ENCODE measurements around the gene ELSPBP1. TPM values are rescaled to one million over a fixed set of nuclear protein-coding genes. Genes with fewer than 3 reads are reported as not detected.

Gene ELSPBP1
- total and polyA plus RNA-seq, 2 experiments from 2014 or later: not detected

GRCh38 chr19:48036765-48037164, 42.3 kb downstream of the ELSPBP1 start:
- DNase-seq (ENCODE audit: low spot score): no peak
- H3K27me3 Mint-ChIP-seq (ENCODE audit: insufficient read depth, low read depth, poor library complexity): peaks cover 9% of the 10 kb centered on the region
- peaks cover 25% of the 10 kb centered on the region for H3K9me3 Mint-ChIP-seq
- Histone ChIP-seq H3K27me3 (ENCODE audit: insufficient read depth) (no peaks in the 10 kb centered on the region), H3K4me3 (no peak overlapping the region), H3K4me2 (no peak overlapping the region), H3K36me3 (ENCODE audit: insufficient read depth) (no peaks in the 10 kb centered on the region), H4K20me1 (replicated peaks; ENCODE audit: insufficient read depth) (no peaks in the 10 kb centered on the region), H3K4me1 (ENCODE audit: insufficient read depth) (no peaks in the 10 kb centered on the region), H2AFZ (no peak overlapping the region), H3K79me2 (replicated peaks; ENCODE audit: insufficient read depth) (no peaks in the 10 kb centered on the region), H3K27ac (ENCODE audit: low read depth) (no peak overlapping the region), H3K9me2 (ENCODE audit: insufficient read depth) (peaks cover 6% of the 10 kb centered on the region), H3F3A (replicated peaks; ENCODE audit: low read depth) (no peaks in the 10 kb centered on the region)
- no peaks in the 10 kb centered on the region for H3K4me1 Mint-ChIP-seq
- no peak for TF ChIP-seq EZH2phosphoT487 (IDR thresholded peaks at IDR 0.05; ENCODE audit: unreplicated experiment)
- no peak for TF ChIP-seq EZH2 (IDR thresholded peaks at IDR 0.05; ENCODE audit: low read depth, unreplicated experiment)
- no peak for TF ChIP-seq POLR2AphosphoS5 (IDR thresholded peaks at IDR 0.05; ENCODE audit: low read depth)
- TF ChIP-seq STAT1 (IDR thresholded peaks at IDR 0.05; ENCODE audit: unreplicated experiment): no peak
- TF ChIP-seq ETS1 (IDR thresholded peaks at IDR 0.05): no peak
- TF ChIP-seq CTCF (conservative IDR thresholded peaks at IDR 0.05; ENCODE audit: low read depth in 2 of 2): no peak
- TF ChIP-seq ZNF331 (CRISPR knock-in tag; IDR thresholded peaks at IDR 0.05; ENCODE audit: low read depth): no peak
- TF ChIP-seq, protein P1, sequence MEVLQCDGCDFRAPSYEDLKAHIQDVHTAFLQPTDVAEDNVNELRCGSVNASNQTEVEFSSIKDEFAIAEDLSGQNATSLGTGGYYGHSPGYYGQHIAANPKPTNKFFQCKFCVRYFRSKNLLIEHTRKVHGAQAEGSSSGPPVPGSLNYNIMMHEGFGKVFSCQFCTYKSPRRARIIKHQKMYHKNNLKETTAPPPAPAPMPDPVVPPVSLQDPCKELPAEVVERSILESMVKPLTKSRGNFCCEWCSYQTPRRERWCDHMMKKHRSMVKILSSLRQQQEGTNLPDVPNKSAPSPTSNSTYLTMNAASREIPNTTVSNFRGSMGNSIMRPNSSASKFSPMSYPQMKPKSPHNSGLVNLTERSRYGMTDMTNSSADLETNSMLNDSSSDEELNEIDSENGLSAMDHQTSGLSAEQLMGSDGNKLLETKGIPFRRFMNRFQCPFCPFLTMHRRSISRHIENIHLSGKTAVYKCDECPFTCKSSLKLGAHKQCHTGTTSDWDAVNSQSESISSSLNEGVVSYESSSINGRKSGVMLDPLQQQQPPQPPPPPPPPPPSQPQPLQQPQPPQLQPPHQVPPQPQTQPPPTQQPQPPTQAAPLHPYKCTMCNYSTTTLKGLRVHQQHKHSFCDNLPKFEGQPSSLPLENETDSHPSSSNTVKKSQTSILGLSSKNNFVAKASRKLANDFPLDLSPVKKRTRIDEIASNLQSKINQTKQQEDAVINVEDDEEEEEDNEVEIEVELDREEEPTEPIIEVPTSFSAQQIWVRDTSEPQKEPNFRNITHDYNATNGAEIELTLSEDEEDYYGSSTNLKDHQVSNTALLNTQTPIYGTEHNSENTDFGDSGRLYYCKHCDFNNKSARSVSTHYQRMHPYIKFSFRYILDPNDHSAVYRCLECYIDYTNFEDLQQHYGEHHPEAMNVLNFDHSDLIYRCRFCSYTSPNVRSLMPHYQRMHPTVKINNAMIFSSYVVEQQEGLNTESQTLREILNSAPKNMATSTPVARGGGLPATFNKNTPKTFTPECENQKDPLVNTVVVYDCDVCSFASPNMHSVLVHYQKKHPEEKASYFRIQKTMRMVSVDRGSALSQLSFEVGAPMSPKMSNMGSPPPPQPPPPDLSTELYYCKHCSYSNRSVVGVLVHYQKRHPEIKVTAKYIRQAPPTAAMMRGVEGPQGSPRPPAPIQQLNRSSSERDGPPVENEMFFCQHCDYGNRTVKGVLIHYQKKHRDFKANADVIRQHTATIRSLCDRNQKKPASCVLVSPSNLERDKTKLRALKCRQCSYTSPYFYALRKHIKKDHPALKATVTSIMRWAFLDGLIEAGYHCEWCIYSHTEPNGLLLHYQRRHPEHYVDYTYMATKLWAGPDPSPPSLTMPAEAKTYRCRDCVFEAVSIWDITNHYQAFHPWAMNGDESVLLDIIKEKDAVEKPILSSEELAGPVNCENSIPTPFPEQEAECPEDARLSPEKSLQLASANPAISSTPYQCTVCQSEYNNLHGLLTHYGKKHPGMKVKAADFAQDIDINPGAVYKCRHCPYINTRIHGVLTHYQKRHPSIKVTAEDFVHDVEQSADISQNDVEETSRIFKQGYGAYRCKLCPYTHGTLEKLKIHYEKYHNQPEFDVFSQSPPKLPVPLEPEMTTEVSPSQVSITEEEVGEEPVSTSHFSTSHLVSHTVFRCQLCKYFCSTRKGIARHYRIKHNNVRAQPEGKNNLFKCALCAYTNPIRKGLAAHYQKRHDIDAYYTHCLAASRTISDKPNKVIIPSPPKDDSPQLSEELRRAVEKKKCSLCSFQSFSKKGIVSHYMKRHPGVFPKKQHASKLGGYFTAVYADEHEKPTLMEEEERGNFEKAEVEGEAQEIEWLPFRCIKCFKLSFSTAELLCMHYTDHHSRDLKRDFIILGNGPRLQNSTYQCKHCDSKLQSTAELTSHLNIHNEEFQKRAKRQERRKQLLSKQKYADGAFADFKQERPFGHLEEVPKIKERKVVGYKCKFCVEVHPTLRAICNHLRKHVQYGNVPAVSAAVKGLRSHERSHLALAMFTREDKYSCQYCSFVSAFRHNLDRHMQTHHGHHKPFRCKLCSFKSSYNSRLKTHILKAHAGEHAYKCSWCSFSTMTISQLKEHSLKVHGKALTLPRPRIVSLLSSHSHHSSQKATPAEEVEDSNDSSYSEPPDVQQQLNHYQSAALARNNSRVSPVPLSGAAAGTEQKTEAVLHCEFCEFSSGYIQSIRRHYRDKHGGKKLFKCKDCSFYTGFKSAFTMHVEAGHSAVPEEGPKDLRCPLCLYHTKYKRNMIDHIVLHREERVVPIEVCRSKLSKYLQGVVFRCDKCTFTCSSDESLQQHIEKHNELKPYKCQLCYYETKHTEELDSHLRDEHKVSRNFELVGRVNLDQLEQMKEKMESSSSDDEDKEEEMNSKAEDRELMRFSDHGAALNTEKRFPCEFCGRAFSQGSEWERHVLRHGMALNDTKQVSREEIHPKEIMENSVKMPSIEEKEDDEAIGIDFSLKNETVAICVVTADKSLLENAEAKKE (CRISPR knock-in tag; IDR thresholded peaks at IDR 0.05): no peak
- no peak for TF ChIP-seq CREB1 (CRISPR knock-in tag; IDR thresholded peaks at IDR 0.05; ENCODE audit: low read depth)
- TF ChIP-seq, protein P2, sequence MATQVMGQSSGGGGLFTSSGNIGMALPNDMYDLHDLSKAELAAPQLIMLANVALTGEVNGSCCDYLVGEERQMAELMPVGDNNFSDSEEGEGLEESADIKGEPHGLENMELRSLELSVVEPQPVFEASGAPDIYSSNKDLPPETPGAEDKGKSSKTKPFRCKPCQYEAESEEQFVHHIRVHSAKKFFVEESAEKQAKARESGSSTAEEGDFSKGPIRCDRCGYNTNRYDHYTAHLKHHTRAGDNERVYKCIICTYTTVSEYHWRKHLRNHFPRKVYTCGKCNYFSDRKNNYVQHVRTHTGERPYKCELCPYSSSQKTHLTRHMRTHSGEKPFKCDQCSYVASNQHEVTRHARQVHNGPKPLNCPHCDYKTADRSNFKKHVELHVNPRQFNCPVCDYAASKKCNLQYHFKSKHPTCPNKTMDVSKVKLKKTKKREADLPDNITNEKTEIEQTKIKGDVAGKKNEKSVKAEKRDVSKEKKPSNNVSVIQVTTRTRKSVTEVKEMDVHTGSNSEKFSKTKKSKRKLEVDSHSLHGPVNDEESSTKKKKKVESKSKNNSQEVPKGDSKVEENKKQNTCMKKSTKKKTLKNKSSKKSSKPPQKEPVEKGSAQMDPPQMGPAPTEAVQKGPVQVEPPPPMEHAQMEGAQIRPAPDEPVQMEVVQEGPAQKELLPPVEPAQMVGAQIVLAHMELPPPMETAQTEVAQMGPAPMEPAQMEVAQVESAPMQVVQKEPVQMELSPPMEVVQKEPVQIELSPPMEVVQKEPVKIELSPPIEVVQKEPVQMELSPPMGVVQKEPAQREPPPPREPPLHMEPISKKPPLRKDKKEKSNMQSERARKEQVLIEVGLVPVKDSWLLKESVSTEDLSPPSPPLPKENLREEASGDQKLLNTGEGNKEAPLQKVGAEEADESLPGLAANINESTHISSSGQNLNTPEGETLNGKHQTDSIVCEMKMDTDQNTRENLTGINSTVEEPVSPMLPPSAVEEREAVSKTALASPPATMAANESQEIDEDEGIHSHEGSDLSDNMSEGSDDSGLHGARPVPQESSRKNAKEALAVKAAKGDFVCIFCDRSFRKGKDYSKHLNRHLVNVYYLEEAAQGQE (IDR thresholded peaks at IDR 0.05; ENCODE audit: unreplicated experiment): no peak
- TF ChIP-seq NANOG (IDR thresholded peaks at IDR 0.05; ENCODE audit: borderline replicate concordance): no peak
- TF ChIP-seq ZNF114 (CRISPR knock-in tag; IDR thresholded peaks at IDR 0.05): no peak
- TF ChIP-seq JUNB (IDR thresholded peaks at IDR 0.05; ENCODE audit: unreplicated experiment): no peak
- ATAC-seq: no peak
- no peak overlapping the region for H3K27ac Mint-ChIP-seq
- no peak overlapping the region for H3K4me3 Mint-ChIP-seq
- H3K36me3 Mint-ChIP-seq (ENCODE audit: low read depth): no peaks in the 10 kb centered on the region
